Astrocyte of the spinal cord (primary cell): ENCODE results near the gene RBFOX2.

ENCODE experiments used
- DNase-seq: peaks from one replicate; pipeline ENCODE4 v3.0.0; 2011; ENCODE audit warnings: low read depth, low spot score
- H3K4me3 ChIP-seq: 2 replicates; pipeline ENCODE4 v1.5.1; 2011; ENCODE audit warnings: low read depth, mild to moderate bottlenecking, low read length, moderate library complexity
- CTCF ChIP-seq: IDR thresholded peaks from 2 replicates; pipeline ENCODE4 v1.5.1; 2012; ENCODE audit warnings: low read depth, mild to moderate bottlenecking, low read length, inconsistent platforms
- in situ Hi-C: cut with HindIII; loops from 2 replicates; pipeline ENCODE4 v1.10.0; 2017; ENCODE audit warnings: low sequenced_read_pairs

The RBFOX2 gene

GRCh38 chr22:35725521-35725920, 303.1 kb downstream of the RBFOX2 start:
- in situ Hi-C loops: no loop called here
- no peak overlapping the region for H3K4me3 ChIP-seq
- no peak for TF ChIP-seq CTCF
- DNase-seq: no peak

DNA sequence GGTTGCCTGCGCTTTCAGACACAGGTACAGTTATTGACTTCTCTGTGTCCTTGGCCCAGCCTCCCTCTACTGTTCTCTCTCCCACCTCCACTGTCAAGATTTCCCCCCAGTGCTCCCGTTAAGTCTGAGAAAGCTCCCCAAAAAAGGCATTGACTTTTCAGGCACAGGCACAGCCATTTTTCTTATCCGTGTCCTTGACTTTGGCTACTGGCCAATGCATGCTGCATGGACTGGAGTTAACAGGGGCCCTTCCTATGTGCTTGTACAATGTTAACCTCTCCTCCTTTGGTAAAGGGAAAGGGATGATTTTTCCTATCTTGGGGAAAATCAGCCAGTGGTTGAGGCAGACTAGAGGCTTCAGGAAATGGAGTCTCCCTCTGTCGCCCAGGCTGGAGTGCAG, 306.7 kb downstream of the RBFOX2 start:
- no peak for TF ChIP-seq CTCF
- in situ Hi-C loops: no loop called here
- DNase-seq: no peak
- H3K4me3 ChIP-seq: no peak overlapping the region

- no peak for DNase-seq
- in situ Hi-C loops: no loop called here
- TF ChIP-seq CTCF: no peak
- no peak overlapping the region for H3K4me3 ChIP-seq
Measured at GRCh38 chr22:35719212-35719875, 309.3 kb downstream of the RBFOX2 start.

DNA sequence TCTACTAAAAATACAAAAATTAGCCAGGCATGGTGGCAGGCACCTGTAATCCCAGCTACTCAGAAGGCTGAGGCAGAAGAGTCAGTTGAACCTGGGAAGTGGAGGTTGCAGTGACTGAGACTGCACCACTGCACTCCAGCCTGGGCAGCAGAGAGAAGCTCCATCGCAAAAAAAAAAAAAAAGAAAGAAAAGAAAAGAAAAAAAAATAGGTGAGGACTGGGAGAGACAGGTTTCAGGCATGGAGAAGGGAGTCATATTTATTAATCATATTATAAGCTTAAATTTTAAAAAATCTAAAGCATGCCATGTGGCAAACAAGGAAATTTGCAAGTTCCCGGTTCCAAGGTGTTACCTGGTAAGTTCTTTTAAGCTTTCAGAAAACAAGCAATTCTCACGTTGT, 311.1 kb downstream of the RBFOX2 start, which contains the start of gene APOL5:
TSS of gene APOL5 (plus strand) at position 301 of the 400 bp plus-strand sequence. CDS start at position 301, 0 bp downstream.
- no peak for DNase-seq
- H3K4me3 ChIP-seq: no peak within 1 kb of the TSS
- no peak for TF ChIP-seq CTCF
- in situ Hi-C loops: no loop called here

DNA sequence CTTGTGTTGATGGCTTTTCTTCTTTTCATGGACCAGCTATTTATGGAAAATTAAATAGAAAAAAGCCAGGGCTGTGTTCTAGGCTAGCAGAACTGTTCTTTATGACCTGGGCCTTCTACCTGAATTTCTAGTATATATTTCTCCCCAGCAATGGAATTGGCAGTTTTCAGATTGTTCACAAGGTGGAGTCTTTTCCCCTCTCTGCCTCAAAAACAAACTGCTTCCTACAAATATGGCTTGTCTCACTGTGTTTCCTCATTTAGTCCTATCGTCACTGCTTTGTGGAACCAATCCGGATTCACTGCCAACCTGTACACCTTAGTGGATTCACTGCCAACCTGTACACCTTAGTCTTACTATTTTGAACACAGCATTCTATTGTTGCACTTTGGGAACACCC, 316.0 kb downstream of the RBFOX2 start:
- TF ChIP-seq CTCF: no peak
- in situ Hi-C loops: no loop called here

GRCh38 chr22:35711336-35711735, 317.3 kb downstream of the RBFOX2 start:
- TF ChIP-seq CTCF: no peak
- no peak for DNase-seq
- H3K4me3 ChIP-seq: no peak overlapping the region
- in situ Hi-C loops: no loop called here

More for the DNA sequence above, 316.0 kb downstream of the RBFOX2 start:
- no peak for DNase-seq
- no peak overlapping the region for H3K4me3 ChIP-seq
